Nephron (organoid): ENCODE data around the gene KCTD15.
A peak's percentile ranks its signal among the peaks of the same experiment; 100 is the strongest.

Experiments
- H3K27ac Mint-ChIP-seq, 3 experiments: 2 replicates each; pipeline ENCODE4 v1.8.0; 2020; ENCODE audit warnings: mixed read lengths in 3 of 3, mild to moderate bottlenecking in 2 of 3, moderate library complexity in 1 of 3
- H3K27me3 Mint-ChIP-seq: 2 replicates; pipeline ENCODE4 v1.8.0; 2021; ENCODE audit warnings: low read depth, mild to moderate bottlenecking, moderate library complexity, mixed read lengths
- H3K36me3 Mint-ChIP-seq: 2 replicates; pipeline ENCODE4 v1.8.0; 2020; ENCODE audit warnings: low read depth, mixed read lengths
- H3K4me1 Mint-ChIP-seq: 2 replicates; pipeline ENCODE4 v1.8.0; 2020; ENCODE audit warnings: mixed read lengths
- H3K4me3 Mint-ChIP-seq, 3 experiments: 2 replicates each; pipeline ENCODE4 v1.8.0; 2020; ENCODE audit warnings: mild to moderate bottlenecking in 3 of 3, mixed read lengths in 3 of 3, moderate library complexity in 2 of 3
- H3K9me3 Mint-ChIP-seq: 2 replicates; pipeline ENCODE4 v1.8.0; 2020; ENCODE audit warnings: mixed read lengths
- CTCF ChIP-seq, 3 experiments: fragments of 200-600 bp; sonication (generic); IDR thresholded peaks; one replicate each; pipeline ENCODE4 v1.5.0; 2021; ENCODE audit warnings: antibody characterized with exemption in 3 of 3; ENCODE audit not compliant: unreplicated experiment in 3 of 3

The KCTD15 gene

GRCh38 chr19:33819506-33819879 lies 22.8 kb downstream of the KCTD15 start:
- Mint-ChIP-seq H3K27me3 (peaks cover 19% of the 10 kb centered on the region), H3K4me3 (peak overlapping the region; percentile 61 to 65 (median 65)), H3K9me3 (no peaks in the 10 kb centered on the region), H3K4me1 (no peaks in the 10 kb centered on the region), H3K36me3 (peaks cover 3% of the 10 kb centered on the region), H3K27ac (peak overlapping the region in 1 of 3 experiments; percentile 31)
- TF ChIP-seq CTCF (IDR thresholded peaks at IDR 0.05; ENCODE audit: unreplicated experiment in 3 of 3): no peak

GRCh38 chr19:33819880-33820781 lies 23.5 kb downstream of the KCTD15 start:
- no peaks in the 10 kb centered on the region for H3K9me3 Mint-ChIP-seq
- no peaks in the 10 kb centered on the region for H3K4me1 Mint-ChIP-seq
- peaks cover 19% of the 10 kb centered on the region for H3K27me3 Mint-ChIP-seq
- TF ChIP-seq CTCF (IDR thresholded peaks at IDR 0.05; ENCODE audit: unreplicated experiment in 3 of 3): no peak
- no peaks in the 10 kb centered on the region for H3K36me3 Mint-ChIP-seq
- peak overlapping the region; percentile 73 to 79 (median 76) for H3K4me3 Mint-ChIP-seq
- no peak overlapping the region for H3K27ac Mint-ChIP-seq

GRCh38 chr19:33821871-33822270 lies 25.2 kb downstream of the KCTD15 start:
- no peaks in the 10 kb centered on the region for H3K4me1 Mint-ChIP-seq
- H3K27ac Mint-ChIP-seq: no peak overlapping the region
- H3K4me3 Mint-ChIP-seq: no peak overlapping the region
- H3K9me3 Mint-ChIP-seq: no peaks in the 10 kb centered on the region
- peaks cover 25% of the 10 kb centered on the region for H3K27me3 Mint-ChIP-seq
- no peaks in the 10 kb centered on the region for H3K36me3 Mint-ChIP-seq
- TF ChIP-seq CTCF (IDR thresholded peaks at IDR 0.05; ENCODE audit: unreplicated experiment in 3 of 3): no peak

GRCh38 chr19:33823341-33823740 lies 26.7 kb downstream of the KCTD15 start:
- Mint-ChIP-seq H3K9me3 (no peaks in the 10 kb centered on the region), H3K27ac (no peak overlapping the region), H3K4me3 (no peak overlapping the region), H3K4me1 (no peaks in the 10 kb centered on the region), H3K27me3 (peaks cover 28% of the 10 kb centered on the region), H3K36me3 (no peaks in the 10 kb centered on the region)
- TF ChIP-seq CTCF (IDR thresholded peaks at IDR 0.05; ENCODE audit: unreplicated experiment in 3 of 3): no peak

GRCh38 chr19:33825556-33825955 lies 28.9 kb downstream of the KCTD15 start:
- H3K27ac Mint-ChIP-seq: no peak overlapping the region

More at GRCh38 chr19:33825556-33825955, 28.9 kb downstream of the KCTD15 start:
- Mint-ChIP-seq H3K9me3 (no peaks in the 10 kb centered on the region), H3K36me3 (no peaks in the 10 kb centered on the region), H3K27me3 (peaks cover 31% of the 10 kb centered on the region), H3K4me3 (no peak overlapping the region), H3K4me1 (no peaks in the 10 kb centered on the region)
- TF ChIP-seq CTCF (IDR thresholded peaks at IDR 0.05; ENCODE audit: unreplicated experiment in 3 of 3): no peak
